Erythroblast (primary cell): ENCODE measurements around the gene PRSS3.
"Not testable (repeated sequence)": the region's sequence is repeated elsewhere in the genome, so short reads cannot be mapped to it uniquely, and the experiment has no call there.

Source experiments
- DNase-seq, 2 experiments: peaks; one replicate each; lab custom pipeline; 2025; lab: John Stamatoyannopoulos, UW
- GATA1 ChIP-seq: IDR thresholded peaks from 2 replicates; pipeline ENCODE4 v1.6.1; 2011; ENCODE audit warnings: low read depth, mild to moderate bottlenecking, control low read depth, low read length, moderate library complexity
- POLR2A ChIP-seq: IDR thresholded peaks from 2 replicates; pipeline ENCODE4 v1.6.1; 2011; ENCODE audit warnings: mild to moderate bottlenecking, low read length

Gene PRSS3

GRCh38 chr9:33818847-33819500 is 23.6 kb downstream of the PRSS3 start:
- peak; percentile 35 to 51 for DNase-seq
- TF ChIP-seq POLR2A (no peak), GATA1 (no peak)

DNA sequence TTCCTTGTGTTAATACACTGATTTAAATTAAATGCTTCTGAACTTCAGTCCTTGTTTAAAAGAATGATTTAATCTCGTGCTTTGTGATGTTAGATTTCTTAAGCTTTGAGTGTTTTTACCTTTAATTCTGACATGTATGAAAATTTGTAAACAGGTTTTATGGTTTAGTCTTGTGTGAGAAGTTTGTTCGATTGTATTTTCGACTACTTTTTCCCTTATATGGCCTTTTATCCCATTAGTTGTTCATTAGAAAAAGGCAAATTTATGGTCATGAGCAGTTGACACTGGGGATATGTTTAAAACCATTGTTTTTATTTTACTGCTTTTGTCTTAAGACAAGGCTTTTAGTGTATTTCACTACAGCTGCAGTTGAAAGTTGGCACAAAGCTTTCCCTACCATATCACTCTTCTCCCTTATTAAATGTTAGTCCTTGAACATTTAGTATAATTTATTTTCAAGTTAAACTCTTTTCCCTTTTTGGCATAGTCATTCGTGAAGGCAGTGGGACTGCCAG is 24.9 kb downstream of the PRSS3 start:
- TF ChIP-seq POLR2A (no peak), GATA1 (no peak)
- DNase-seq, result no peak

DNA sequence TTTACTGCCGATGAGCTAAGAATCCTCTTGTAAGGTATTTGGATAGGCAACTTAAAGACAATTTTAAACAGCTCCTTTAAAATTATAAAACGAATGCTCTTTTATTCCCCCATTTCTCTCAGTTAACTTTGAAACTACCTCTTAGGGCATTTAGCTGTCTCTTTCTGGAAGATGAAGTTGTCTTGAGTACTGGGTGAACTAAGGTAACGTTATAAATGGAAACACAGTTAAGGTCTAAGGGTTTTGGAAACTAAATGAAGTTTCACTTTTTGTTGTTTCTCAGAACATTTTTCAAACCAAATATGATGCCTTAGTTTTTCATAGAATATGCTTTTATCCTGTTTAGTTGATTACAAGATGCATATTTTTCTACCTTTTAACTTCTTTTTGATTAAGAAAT is 28.4 kb downstream of the PRSS3 start:
- no peak for DNase-seq
- TF ChIP-seq GATA1 (no peak), POLR2A (no peak)

DNA sequence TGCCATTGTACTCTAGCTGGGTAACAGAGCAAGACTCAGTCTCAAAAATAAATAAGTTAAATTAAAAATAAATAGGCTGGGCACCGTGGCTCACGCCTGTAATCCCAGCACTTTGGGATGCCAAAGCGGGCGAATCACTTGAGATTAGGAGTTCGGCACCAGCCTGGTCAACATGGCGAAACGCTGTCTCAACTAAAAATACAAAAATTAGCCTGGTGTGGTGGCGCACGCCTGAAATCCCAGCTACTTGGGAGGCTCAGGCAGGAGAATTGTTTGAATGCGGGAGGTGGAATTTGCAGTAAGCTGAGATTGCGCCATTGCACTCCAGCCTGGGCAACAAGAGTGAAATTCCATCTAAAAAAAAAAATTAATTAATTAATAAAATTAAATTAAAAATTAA is 31.9 kb downstream of the PRSS3 start:
- not testable (repeated sequence) for DNase-seq

DNA sequence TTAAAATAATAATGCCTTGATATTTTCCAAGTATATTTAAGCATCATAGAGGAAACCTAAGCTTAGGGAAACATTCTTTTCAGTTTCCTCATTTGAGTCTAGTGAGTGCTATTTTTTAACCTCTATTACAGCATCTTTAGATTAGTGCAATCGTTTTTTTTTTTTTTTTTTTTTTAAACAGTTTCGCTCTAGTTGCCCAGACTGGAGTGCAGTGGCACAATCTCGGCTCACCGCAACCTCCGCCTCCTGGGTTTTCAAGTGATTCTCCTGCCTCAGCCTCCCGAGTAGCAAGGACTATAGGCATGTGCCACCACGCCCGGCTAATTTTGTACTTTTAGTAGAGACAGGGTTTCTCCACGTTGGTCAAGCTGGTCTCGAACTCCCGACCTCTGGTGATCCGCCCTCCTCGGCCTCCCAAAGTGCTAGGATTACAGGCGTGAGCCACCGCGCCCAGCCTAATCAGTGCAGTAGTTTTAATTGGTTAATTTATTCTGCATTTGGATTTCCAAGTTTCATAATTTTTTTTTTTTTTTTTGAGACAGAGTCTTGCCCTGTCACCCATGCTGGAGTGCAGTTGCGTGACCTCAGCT is 34.4 kb downstream of the PRSS3 start:
- DNase-seq, result not testable (repeated sequence)

GRCh38 chr9:33835625-33836260 is 40.4 kb downstream of the PRSS3 start:
- no peak for DNase-seq
- no peak for TF ChIP-seq POLR2A
- no peak for TF ChIP-seq GATA1

GRCh38 chr9:33836261-33836660 is 40.9 kb downstream of the PRSS3 start:
- DNase-seq, result not testable (repeated sequence)

- TF ChIP-seq GATA1, result no peak
- TF ChIP-seq POLR2A, result no peak
- DNase-seq, result peak; percentile 54 to 72
These were observed 41.8 kb downstream of the PRSS3 start for GRCh38 chr9:33837138-33837537.

GRCh38 chr9:33840381-33840780 is 45.0 kb downstream of the PRSS3 start:
- TF ChIP-seq GATA1 (no peak), POLR2A (no peak)
- no peak for DNase-seq

GRCh38 chr9:33843312-33843961 is 48.1 kb downstream of the PRSS3 start:
- no peak for DNase-seq
- TF ChIP-seq GATA1 (no peak), POLR2A (no peak)

DNA sequence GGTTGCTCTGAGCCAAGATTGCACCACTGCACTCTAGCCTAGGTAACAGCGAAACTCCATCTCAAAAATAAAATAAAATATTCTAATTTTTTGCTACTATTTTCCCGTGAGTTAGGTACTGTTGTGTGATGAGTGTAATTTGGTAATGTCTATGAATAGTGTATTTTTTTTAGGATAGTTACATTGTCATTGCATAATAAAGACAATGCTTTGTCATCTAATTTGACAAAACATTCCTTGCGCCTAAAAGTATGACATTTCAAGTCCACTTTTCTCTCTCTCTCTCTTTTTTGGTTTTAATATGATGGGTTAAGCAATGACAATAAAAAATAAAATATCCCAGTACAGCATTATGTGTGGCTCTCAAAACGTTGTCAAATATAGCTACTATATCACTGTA is 50.9 kb downstream of the PRSS3 start:
- DNase-seq, result no peak
- TF ChIP-seq POLR2A, result no peak
- no peak for TF ChIP-seq GATA1

DNA sequence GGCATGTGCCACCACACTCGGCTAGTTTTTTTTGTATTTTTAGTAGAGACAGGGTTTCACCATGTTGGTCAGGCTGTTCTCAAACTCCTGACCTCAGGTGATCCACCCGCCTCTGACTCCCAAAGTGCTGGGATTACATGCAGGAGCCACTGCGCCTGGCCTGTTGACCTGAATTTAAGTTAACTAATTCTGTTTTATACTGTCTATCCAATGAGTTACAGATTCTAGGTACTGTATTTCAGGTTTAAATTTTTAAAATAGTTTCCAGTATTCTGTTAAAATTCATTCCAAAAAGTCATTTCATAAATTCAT is 52.5 kb downstream of the PRSS3 start:
- DNase-seq, result not testable (repeated sequence)
